GM18951 (cell line): ENCODE data around the gene STX1B.

Experiments
- POLR2A ChIP-seq: IDR thresholded peaks from 4 replicates; pipeline ENCODE4 v1.6.1; 2011; ENCODE audit warnings: mild to moderate bottlenecking; ENCODE audit not compliant: insufficient read length, insufficient read depth; ENCODE audit errors: extremely low read depth
- in situ Hi-C: fragments of 300-500 bp; cut with MboI; formaldehyde crosslinking; loops from one replicate; pipeline ENCODE4 v1.12.0; 2022; ENCODE audit warnings: low sequenced_read_pairs, mixed read lengths, inconsistent platforms; ENCODE audit not compliant: unreplicated experiment

STX1B gene

GRCh38 chr16:30986129-30986991 lies 24.1 kb downstream of the STX1B start:
- TF ChIP-seq POLR2A: no peak
- in situ Hi-C loops: loop anchor here (25.0 kb wide), 2 partner anchors 451 to 876 kb away; partner anchors contain the start of genes COX6A2, ZNF267 and ZNF843

GRCh38 chr16:30985401-30986128 lies 24.9 kb downstream of the STX1B start:
- no peak for TF ChIP-seq POLR2A
- in situ Hi-C loops: loop anchor here (25.0 kb wide), 2 partner anchors 452 to 877 kb away; partner anchors contain the start of genes COX6A2, ZNF267 and ZNF843

GRCh38 chr16:30984669-30985400 lies 25.6 kb downstream of the STX1B start, which contains the start of gene HSD3B7:
Gene HSD3B7 (plus strand): TSS chr16:30985207. CDS start chr16:30985659, 452 bp downstream.
- TF ChIP-seq POLR2A: no peak
- in situ Hi-C loops: loop anchor here (25.0 kb wide), 2 partner anchors 452 to 877 kb away; partner anchors contain the start of genes COX6A2, ZNF267 and ZNF843

- in situ Hi-C loops: loop anchor here (25.0 kb wide), 2 partner anchors 453 to 878 kb away; partner anchors contain the start of genes COX6A2, ZNF267 and ZNF843
Measured at GRCh38 chr16:30983898-30984610, 26.4 kb downstream of the STX1B start.

GRCh38 chr16:30983289-30983889 lies 27.0 kb downstream of the STX1B start:
- in situ Hi-C loops: loop anchor here (25.0 kb wide), 2 partner anchors 454 to 879 kb away; partner anchors contain the start of genes COX6A2, ZNF267 and ZNF843
- TF ChIP-seq POLR2A: no peak

More at GRCh38 chr16:30983898-30984610, 26.4 kb downstream of the STX1B start:
- no peak for TF ChIP-seq POLR2A

- TF ChIP-seq POLR2A: no peak
Measured at GRCh38 chr16:30982548-30983288, 27.7 kb downstream of the STX1B start.

GRCh38 chr16:30980959-30981358 lies 29.5 kb downstream of the STX1B start:
- TF ChIP-seq POLR2A: no peak
- in situ Hi-C loops: loop anchor here (25.0 kb wide), 2 partner anchors 456 to 881 kb away; partner anchors contain the start of genes COX6A2, ZNF267 and ZNF843

More at GRCh38 chr16:30982548-30983288, 27.7 kb downstream of the STX1B start:
- in situ Hi-C loops: loop anchor here (25.0 kb wide), 2 partner anchors 455 to 880 kb away; partner anchors contain the start of genes COX6A2, ZNF267 and ZNF843

GRCh38 chr16:30980434-30980833 lies 30.0 kb downstream of the STX1B start:
- TF ChIP-seq POLR2A: no peak
- in situ Hi-C loops: loop anchor here (25.0 kb wide), 2 partner anchors 457 to 882 kb away; partner anchors contain the start of genes COX6A2, ZNF267 and ZNF843

GRCh38 chr16:30980023-30980371 lies 30.4 kb downstream of the STX1B start:
- in situ Hi-C loops: loop anchor here (25.0 kb wide), 2 partner anchors 457 to 882 kb away; partner anchors contain the start of genes COX6A2, ZNF267 and ZNF843
- no peak for TF ChIP-seq POLR2A

GRCh38 chr16:30979170-30980022 lies 31.0 kb downstream of the STX1B start:
- in situ Hi-C loops: loop anchor here (25.0 kb wide), 2 partner anchors 458 to 883 kb away; partner anchors contain the start of genes COX6A2, ZNF267 and ZNF843
- TF ChIP-seq POLR2A: no peak
